Choroid plexus epithelial cell (primary cell): Measurements from ENCODE around the gene RGS1.

ENCODE experiments used
- DNase-seq: peaks from one replicate; pipeline ENCODE4 v3.0.0-alpha.2; 2010; ENCODE audit warnings: low read depth
- H3K4me3 ChIP-seq: 2 replicates; pipeline ENCODE4 v1.5.1; 2011; ENCODE audit warnings: low read depth, mild to moderate bottlenecking, control low read depth, low read length, moderate library complexity
- CTCF ChIP-seq: conservative IDR thresholded peaks from 2 replicates; pipeline ENCODE4 v1.5.1; 2011; ENCODE audit warnings: low read depth, mild to moderate bottlenecking, control low read depth, inconsistent platforms, low read length, moderate library complexity

The RGS1 gene

GRCh38 chr1:192627901-192628300 is 52.3 kb downstream of the RGS1 start:
- DNase-seq: no peak
- TF ChIP-seq CTCF: no peak

GRCh38 chr1:192628396-192629057 is 53.0 kb downstream of the RGS1 start:
- no peak overlapping the region for H3K4me3 ChIP-seq
- no peak for DNase-seq
- no peak for TF ChIP-seq CTCF

More at GRCh38 chr1:192627901-192628300, 52.3 kb downstream of the RGS1 start:
- no peak overlapping the region for H3K4me3 ChIP-seq

GRCh38 chr1:192629612-192630011 is 54.0 kb downstream of the RGS1 start:
- no peak overlapping the region for H3K4me3 ChIP-seq
- no peak for TF ChIP-seq CTCF
- DNase-seq: no peak
